ENCODE measurements around the gene TOE1. TPM values are rescaled to one million over a fixed set of nuclear protein-coding genes. Genes with fewer than 3 reads are reported as not detected.
A peak's percentile ranks its signal among the peaks of the same experiment; 100 is the strongest.

The TOE1 gene
- total RNA-seq, 1 donor from 2014 or later: 6.1 TPM

GRCh38 chr1:45326627-45327623 lies 13.0 kb upstream of the TOE1 start, which contains the start of gene HPDL:
HPDL (plus strand) TSS chr1:45326895; CDS start chr1:45327149, 254 bp downstream.
- peak; percentile 48 for ATAC-seq

DNA sequence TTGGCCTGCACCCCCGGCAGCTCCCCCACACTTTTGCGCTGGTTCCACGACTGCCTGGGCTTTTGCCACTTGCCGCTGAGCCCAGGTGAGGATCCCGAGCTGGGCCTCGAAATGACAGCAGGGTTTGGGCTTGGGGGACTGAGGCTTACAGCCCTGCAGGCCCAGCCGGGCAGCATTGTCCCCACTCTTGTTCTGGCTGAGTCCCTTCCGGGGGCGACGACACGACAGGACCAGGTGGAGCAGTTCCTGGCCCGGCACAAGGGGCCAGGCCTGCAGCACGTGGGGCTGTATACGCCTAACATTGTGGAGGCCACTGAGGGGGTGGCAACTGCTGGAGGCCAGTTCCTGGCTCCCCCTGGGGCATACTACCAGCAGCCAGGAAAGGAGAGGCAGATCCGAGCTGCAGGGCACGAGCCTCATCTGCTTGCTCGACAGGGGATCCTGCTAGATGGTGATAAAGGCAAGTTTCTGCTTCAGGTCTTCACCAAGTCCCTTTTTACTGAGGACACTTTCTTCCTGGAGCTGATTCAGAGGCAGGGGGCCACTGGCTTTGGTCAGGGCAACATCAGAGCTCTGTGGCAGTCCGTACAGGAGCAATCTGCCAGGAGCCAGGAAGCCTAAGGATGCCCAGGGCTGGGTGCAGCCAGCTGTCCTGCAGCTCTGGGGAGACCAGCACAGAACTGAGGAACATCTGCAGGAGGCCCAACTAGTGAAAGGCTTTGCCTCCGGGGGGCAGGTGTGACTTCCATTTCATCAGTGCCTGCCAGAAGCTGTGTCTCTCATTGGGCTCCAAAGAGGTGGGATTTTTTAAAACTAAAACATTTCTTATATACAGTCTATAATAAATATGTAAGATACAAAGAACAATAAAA lies 12.1 kb upstream of the TOE1 start:
- no peak for ATAC-seq

DNA sequence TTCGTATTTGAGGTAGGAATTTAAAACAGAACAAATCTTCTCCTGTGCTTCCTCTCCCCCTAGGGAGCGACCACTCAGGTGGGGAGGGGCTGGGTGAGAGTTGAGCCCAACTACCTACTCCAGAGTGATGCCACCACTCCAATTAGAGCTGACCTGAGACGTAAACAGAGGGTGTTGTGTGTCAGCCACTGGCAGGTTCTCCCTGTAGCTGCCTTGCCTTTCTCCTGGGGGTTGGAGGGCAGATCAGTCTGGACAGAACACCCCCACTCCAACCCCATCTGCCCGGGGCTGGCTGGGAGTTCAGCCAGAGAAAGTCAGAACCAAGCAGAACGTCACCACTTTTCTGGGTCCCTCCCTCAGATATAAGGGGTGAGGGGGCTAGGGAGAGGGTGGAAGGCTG lies 11.3 kb upstream of the TOE1 start:
- no peak for ATAC-seq

- peak; percentile 87 for ATAC-seq
Measured at GRCh38 chr1:45329445-45329844, 10.5 kb upstream of the TOE1 start.

GRCh38 chr1:45331436-45332345 lies 8.3 kb upstream of the TOE1 start:
- ATAC-seq: no peak

DNA sequence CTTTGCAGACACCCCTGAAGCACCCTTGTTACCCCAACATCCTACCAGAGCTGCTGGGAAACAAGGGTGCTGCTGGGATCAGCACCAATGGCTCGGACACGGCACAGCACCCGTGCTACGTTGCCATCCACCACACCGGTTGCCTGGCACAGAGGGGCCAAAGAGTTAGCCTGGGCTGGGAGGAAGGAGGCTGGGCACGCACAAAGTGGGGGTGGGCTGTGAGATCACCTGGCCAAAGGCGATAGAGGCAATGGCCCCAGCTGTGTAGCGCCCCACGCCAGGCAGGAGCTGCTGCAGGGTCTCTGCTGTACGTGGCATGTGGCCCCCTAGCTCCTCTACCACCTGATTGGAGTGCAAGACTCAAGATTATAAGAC lies 7.6 kb upstream of the TOE1 start:
- no peak for ATAC-seq

DNA sequence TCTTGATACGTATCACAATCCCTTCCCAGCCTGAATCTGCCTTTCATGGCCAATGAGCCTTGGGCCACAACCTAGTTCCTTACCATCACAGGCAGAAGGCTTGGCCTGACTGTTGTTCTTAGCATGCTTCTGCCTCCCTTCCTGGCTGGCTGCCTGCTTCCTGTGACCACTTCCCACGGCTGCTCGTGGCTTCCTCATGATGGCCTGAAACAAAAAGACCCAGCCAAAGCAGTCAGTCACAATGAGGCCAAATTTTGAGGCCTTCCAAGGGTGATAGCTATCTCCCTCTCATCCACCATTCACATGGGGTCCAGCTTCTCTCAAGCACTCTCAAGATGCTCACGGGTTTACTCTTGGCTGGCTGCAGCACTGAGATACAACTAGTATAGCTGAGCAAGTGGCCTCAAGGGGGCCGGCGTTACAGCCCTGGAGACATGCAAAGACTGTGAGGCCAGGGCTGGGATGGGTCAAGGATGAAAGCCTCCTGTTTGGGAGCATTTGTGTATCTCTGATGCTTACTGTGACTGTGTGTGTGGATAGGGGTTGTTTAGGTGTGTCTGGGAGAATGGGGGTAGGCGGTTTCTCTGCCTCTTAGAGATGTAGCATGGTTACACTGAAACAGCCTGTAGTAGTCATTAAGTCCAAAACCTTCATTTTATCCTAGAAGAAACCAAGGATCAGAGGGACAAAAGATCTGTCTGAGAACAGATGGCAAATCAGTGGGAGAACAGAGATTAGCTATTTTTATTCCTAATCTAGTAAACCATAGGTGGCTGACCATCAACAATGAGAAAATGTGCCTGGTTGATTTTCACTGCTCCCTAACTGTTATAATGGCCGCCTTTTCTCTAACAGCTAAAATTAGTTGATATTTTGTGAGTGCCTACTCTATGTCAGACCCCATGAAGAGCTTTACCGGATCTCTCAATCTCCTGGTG lies 5.4 kb upstream of the TOE1 start:
- no peak for ATAC-seq

- no peak for ATAC-seq
Measured at GRCh38 chr1:45335855-45336324, 4.1 kb upstream of the TOE1 start.

DNA sequence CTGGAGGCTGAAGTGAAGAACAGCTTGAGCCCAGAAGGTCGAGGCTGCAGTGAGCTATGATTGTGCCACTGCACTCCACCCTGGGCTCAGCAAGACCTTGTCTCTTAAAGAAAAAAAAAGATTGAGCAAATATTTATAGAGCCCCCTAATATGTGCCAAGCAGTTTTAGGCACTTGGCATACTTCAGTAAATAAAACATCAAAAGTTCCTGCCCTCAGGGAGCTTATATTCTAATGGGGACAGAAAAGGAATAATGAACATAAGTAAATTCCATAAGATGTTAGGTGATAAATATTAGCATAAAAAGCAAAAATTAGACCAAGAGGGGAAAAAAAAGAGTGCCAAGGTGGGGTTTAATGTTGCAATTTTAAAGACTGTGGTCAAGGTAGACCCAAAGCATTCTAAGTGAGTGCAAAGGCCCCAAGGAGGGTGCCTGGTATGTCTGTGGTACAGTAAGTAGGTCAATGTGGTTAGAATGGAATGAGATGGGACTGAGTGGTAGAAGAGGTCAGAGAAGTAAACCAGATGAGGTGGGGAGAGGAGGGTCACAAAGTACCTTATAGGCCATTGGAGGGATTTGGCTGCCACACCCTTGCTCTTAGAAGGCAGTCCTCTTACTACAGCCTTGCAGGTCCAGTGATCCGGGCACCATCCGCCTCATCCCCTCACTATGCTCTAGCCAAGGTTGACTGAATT lies 2.2 kb upstream of the TOE1 start:
- ATAC-seq: no peak

- ATAC-seq: no peak
Measured at GRCh38 chr1:45340816-45341466, 971 bp downstream of the TOE1 start.

DNA sequence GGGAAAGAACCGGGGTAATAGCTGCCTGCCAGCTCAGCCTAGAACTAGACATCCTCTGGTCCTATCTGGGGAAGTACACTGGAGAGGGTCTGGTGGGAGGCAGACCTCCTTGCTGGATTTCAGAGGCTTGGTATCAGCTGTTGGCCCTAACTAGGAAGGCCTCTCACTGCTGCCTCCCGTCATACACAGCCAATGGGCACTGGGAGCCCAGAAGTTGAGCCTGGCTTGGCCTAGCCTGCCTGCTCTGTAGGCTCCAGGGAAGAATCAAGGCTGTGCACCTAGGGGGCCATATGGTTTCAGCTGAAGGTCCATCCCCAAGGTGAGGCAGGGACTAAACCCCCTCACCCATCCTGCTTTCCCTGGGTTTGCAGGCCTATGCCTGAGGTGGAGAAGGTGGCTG lies 4.5 kb downstream of the TOE1 start:
- ATAC-seq: no peak

DNA sequence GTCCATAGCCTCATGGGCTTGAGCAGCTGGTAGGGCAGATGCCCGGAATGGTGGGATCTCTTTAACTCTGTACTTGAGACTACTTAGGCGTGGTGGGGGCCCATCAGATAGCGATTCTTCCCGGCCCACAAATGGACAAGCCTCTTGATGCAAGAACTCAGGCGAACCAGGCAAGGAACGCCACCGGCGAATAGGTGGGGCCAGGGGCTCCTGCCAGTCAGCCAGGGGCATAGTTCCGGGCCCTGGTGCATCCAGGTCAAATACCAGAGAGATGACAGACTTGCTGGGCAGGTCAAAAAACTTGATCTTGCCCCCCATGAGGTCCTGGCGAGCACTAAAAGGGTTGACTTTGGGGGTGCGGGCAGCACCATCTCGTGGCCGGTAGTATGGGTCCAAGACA lies 5.0 kb downstream of the TOE1 start:
- ATAC-seq: no peak

DNA sequence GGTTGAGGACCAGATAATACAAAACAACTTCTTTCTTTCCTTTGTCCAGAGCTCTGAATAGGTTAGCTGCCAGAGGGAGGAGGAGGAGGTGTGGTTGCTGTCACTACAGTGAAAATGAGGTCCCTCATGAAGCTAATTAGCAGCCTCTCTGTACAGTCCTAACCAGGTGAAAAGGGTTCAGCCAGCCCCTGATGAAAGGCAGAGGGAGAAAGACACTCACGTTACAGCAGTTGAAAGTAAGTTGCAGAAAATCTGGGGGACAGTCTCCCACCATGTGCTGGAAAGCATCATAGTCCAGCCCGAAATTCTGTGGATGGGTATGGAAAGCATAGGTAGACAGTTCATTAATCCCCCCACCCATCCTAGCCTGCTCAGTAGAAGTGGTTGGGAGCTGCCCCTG lies 6.5 kb downstream of the TOE1 start:
- ATAC-seq: no peak

- no peak for ATAC-seq
Measured at GRCh38 chr1:45348020-45348419, 8.1 kb downstream of the TOE1 start.

- ATAC-seq: peak; percentile 36
Measured at GRCh38 chr1:45348609-45348965, 8.6 kb downstream of the TOE1 start.

GRCh38 chr1:45348966-45349677 lies 9.2 kb downstream of the TOE1 start:
- peak; percentile 69 for ATAC-seq

DNA sequence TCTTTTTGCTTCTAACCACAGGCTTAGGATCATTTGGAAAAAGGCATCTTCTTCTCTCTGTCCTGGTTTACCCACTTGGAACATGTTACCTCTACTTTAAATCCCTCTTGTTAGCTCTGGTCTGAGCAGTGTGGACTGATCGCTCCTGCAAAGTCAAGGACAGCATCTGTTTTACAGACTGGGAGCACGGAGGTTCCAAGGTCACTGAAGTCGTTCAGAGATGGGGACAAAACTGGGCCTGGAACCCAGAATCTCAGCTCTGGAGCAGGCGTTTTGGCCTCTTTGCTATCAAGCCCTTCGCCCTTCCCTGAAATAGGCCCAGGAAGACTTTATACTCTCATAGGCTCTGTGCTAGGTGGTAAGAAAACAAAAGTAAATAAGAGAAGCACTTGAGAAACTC lies 11.5 kb downstream of the TOE1 start:
- no peak for ATAC-seq

GRCh38 chr1:45353685-45354084 lies 13.7 kb downstream of the TOE1 start:
- ATAC-seq: no peak

DNA sequence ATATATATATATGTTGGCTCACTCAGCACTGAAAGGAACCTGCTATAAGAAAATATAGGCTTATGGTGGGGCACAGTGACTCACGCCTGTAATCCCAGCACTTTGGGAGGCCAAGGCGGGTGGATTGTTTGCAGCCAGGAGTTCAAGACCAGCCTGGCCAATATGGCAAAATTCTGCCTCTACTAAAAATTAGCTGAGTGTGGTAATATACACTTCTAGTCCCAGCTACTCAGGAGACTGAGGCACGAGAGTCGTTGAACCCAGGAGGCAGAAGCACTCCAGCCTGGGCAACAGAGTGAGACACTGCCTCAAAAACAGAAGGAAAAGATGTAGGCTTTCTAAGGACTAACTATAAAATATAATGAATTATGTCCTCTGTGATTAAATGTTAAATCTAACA lies 14.9 kb downstream of the TOE1 start:
- no peak for ATAC-seq
